ENCODE results near the gene MDFIC2. TPM values are rescaled to one million over a fixed set of nuclear protein-coding genes. Genes with fewer than 3 reads are reported as not detected.

MDFIC2 gene
- total and polyA plus RNA-seq, 2 experiments from 2014 or later, result not detected

- Histone ChIP-seq H3K27me3 (ENCODE audit: insufficient read depth) (no peaks in the 10 kb centered on the region), H3K27ac (ENCODE audit: low read depth) (no peak overlapping the region), H4K20me1 (replicated peaks; ENCODE audit: insufficient read depth) (no peaks in the 10 kb centered on the region), H3K4me1 (ENCODE audit: insufficient read depth) (no peaks in the 10 kb centered on the region), H3K4me2 (no peak overlapping the region), H3K4me3 (no peak overlapping the region), H3K36me3 (ENCODE audit: insufficient read depth) (no peaks in the 10 kb centered on the region), H3F3A (replicated peaks; ENCODE audit: low read depth) (no peaks in the 10 kb centered on the region), H3K79me2 (replicated peaks; ENCODE audit: insufficient read depth) (no peaks in the 10 kb centered on the region), H2AFZ (no peak overlapping the region), H3K9me2 (ENCODE audit: insufficient read depth) (no peaks in the 10 kb centered on the region)
- TF ChIP-seq ZNF462 (CRISPR knock-in tag; IDR thresholded peaks at IDR 0.05), result no peak
- TF ChIP-seq CREB1 (CRISPR knock-in tag; IDR thresholded peaks at IDR 0.05; ENCODE audit: low read depth), result no peak
- no peak for TF ChIP-seq REST (IDR thresholded peaks at IDR 0.05; ENCODE audit: unreplicated experiment)
- no peak for TF ChIP-seq CTCF (conservative IDR thresholded peaks at IDR 0.05; ENCODE audit: low read depth in 2 of 2)
- no peak for TF ChIP-seq EZH2phosphoT487 (IDR thresholded peaks at IDR 0.05; ENCODE audit: unreplicated experiment)
- TF ChIP-seq ETS1 (IDR thresholded peaks at IDR 0.05), result no peak
- no peak for TF ChIP-seq NANOG (IDR thresholded peaks at IDR 0.05; ENCODE audit: borderline replicate concordance)
- no peak for TF ChIP-seq ZNF331 (CRISPR knock-in tag; IDR thresholded peaks at IDR 0.05; ENCODE audit: low read depth)
- TF ChIP-seq STAT1 (IDR thresholded peaks at IDR 0.05; ENCODE audit: unreplicated experiment), result no peak
- no peak for TF ChIP-seq ZNF114 (CRISPR knock-in tag; IDR thresholded peaks at IDR 0.05)
- TF ChIP-seq EZH2 (IDR thresholded peaks at IDR 0.05; ENCODE audit: low read depth, unreplicated experiment), result no peak
- no peak for TF ChIP-seq JUNB (IDR thresholded peaks at IDR 0.05; ENCODE audit: unreplicated experiment)
- no peak for TF ChIP-seq POLR2AphosphoS5 (IDR thresholded peaks at IDR 0.05; ENCODE audit: low read depth)
- no peak for DNase-seq (ENCODE audit: low spot score)
- no peaks in the 10 kb centered on the region for H3K36me3 Mint-ChIP-seq (ENCODE audit: low read depth)
- no peak overlapping the region for H3K4me3 Mint-ChIP-seq
- H3K27me3 Mint-ChIP-seq (ENCODE audit: insufficient read depth, low read depth, poor library complexity), result no peaks in the 10 kb centered on the region
- no peak overlapping the region for H3K27ac Mint-ChIP-seq
- no peaks in the 10 kb centered on the region for H3K9me3 Mint-ChIP-seq
- ATAC-seq, result no peak
- no peaks in the 10 kb centered on the region for H3K4me1 Mint-ChIP-seq
Measured at GRCh38 chr3:70264122-70264780, 48.2 kb downstream of the MDFIC2 start.
